ENCODE measurements around the gene TMIGD1. TPM values are rescaled to one million over a fixed set of nuclear protein-coding genes. Genes with fewer than 3 reads are reported as not detected.

Gene TMIGD1
- total RNA-seq, 1 experiment from 2014 or later: not detected

- TF ChIP-seq, protein P1, sequence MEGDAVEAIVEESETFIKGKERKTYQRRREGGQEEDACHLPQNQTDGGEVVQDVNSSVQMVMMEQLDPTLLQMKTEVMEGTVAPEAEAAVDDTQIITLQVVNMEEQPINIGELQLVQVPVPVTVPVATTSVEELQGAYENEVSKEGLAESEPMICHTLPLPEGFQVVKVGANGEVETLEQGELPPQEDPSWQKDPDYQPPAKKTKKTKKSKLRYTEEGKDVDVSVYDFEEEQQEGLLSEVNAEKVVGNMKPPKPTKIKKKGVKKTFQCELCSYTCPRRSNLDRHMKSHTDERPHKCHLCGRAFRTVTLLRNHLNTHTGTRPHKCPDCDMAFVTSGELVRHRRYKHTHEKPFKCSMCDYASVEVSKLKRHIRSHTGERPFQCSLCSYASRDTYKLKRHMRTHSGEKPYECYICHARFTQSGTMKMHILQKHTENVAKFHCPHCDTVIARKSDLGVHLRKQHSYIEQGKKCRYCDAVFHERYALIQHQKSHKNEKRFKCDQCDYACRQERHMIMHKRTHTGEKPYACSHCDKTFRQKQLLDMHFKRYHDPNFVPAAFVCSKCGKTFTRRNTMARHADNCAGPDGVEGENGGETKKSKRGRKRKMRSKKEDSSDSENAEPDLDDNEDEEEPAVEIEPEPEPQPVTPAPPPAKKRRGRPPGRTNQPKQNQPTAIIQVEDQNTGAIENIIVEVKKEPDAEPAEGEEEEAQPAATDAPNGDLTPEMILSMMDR (conservative IDR thresholded peaks at IDR 0.05): no peak
- Mint-ChIP-seq H3K4me1 (no peaks in the 10 kb centered on the region), H3K36me3 (ENCODE audit: insufficient read depth in 1 of 3, low read depth in 3 of 3) (no peaks in the 10 kb centered on the region), H3K9me3 (no peaks in the 10 kb centered on the region), H3K27ac (no peak overlapping the region), H3K4me3 (no peak overlapping the region), H3K27me3 (ENCODE audit: low read depth) (peaks cover 3% of the 10 kb centered on the region; the same call in 1 of the 2 replicates)
- Histone ChIP-seq H3K4me2 (ENCODE audit: insufficient read depth, insufficient read length, low read length) (no peak overlapping the region), H2BK5ac (ENCODE audit: insufficient read length, low read length) (no peak overlapping the region), H4K91ac (ENCODE audit: insufficient read length, low read depth, low read length) (no peak overlapping the region), H3K56ac (ENCODE audit: insufficient read length, low read depth, low read length) (no peak overlapping the region), H3K9ac (ENCODE audit: extremely low read depth, insufficient read length, low read length) (no peak overlapping the region), H3K4me1 (ENCODE audit: insufficient read depth, low read length) (no peaks in the 10 kb centered on the region), H2BK20ac (ENCODE audit: low read depth, low read length, poor library complexity, severe bottlenecking) (no peak overlapping the region), H2AK5ac (ENCODE audit: insufficient read length, low read length) (no peak overlapping the region), H3K23ac (ENCODE audit: insufficient read length, low read depth, low read length) (no peak overlapping the region), H2BK120ac (ENCODE audit: low read depth, low read length, poor library complexity, severe bottlenecking) (no peak overlapping the region), H3K79me1 (ENCODE audit: insufficient read depth, low read depth, low read length, poor library complexity, severe bottlenecking) (no peaks in the 10 kb centered on the region), H3K79me2 (ENCODE audit: insufficient read depth, low read length) (no peaks in the 10 kb centered on the region), H3K23me2 (ENCODE audit: insufficient read length, low read depth, low read length, poor library complexity, severe bottlenecking) (no peaks in the 10 kb centered on the region), H4K20me1 (ENCODE audit: control insufficient read depth, insufficient read depth, insufficient read length) (no peaks in the 10 kb centered on the region), H3K27me3 (ENCODE audit: insufficient read depth, low read length) (no peaks in the 10 kb centered on the region), H2BK12ac (ENCODE audit: insufficient read length, low read depth, low read length) (no peak overlapping the region), H2BK15ac (ENCODE audit: low read depth, low read length) (no peak overlapping the region), H3K4ac (ENCODE audit: low read depth, low read length) (no peak overlapping the region), H3T11ph (ENCODE audit: low read length) (no peak overlapping the region), H2AFZ (ENCODE audit: low read length) (no peak overlapping the region), H3K27ac (ENCODE audit: insufficient read length, low read depth, low read length) (no peak overlapping the region), H4K8ac (replicated peaks; ENCODE audit: insufficient read length, low read depth, low read length) (no peak overlapping the region), H4K5ac (ENCODE audit: insufficient read length, low read depth, low read length) (no peak overlapping the region), H3K9me3 (ENCODE audit: control insufficient read depth, low read depth, low read length) (no peaks in the 10 kb centered on the region), H3K18ac (ENCODE audit: insufficient read length, low read depth, low read length) (no peak overlapping the region), H3K14ac (ENCODE audit: insufficient read depth, low read length) (no peak overlapping the region)
- no peak for DNase-seq
These were observed 33.0 kb downstream of the TMIGD1 start for GRCh38 chr17:30300818-30301217.
